IPS DF 4.7 (cell line): Measurements from ENCODE around the gene MAPK7.

ENCODE experiments used
- DNase-seq: peaks from one replicate; pipeline ENCODE4 v3.0.0-alpha.2; 2013; ENCODE audit warnings: low spot score; ENCODE audit errors: extremely low read depth

The MAPK7 gene

GRCh38 chr17:19415311-19415710, 37.0 kb downstream of the MAPK7 start:
- no peak for DNase-seq

GRCh38 chr17:19415806-19416775, 37.8 kb downstream of the MAPK7 start:
- DNase-seq: no peak

GRCh38 chr17:19417611-19418010, 39.3 kb downstream of the MAPK7 start:
- DNase-seq: no peak

- no peak for DNase-seq
These were observed 40.1 kb downstream of the MAPK7 start for GRCh38 chr17:19418251-19418992.

GRCh38 chr17:19421219-19421618, 42.9 kb downstream of the MAPK7 start:
- DNase-seq: no peak

GRCh38 chr17:19421926-19422325, 43.6 kb downstream of the MAPK7 start:
- DNase-seq: no peak

- DNase-seq: no peak
These were observed 46.9 kb downstream of the MAPK7 start for GRCh38 chr17:19424934-19425868.

DNA sequence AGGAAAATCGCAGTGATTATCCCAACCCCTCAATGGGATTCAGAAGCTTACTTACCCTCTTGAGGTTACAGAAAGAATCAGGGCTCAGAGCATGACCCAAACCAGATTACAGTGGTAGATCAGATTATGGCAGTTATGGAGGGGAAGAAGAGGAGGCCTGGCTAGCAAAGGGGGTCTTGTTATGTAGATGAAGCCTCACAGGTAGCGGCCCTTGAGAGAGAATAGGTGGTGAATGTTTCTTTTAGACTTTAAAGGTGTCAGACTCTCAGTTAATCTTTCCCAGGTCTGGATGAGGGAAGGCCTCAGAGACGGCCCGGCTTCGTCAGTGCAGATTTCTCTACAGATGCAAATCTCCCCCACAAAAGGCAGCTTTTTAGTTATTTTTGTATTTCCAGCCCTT, 48.3 kb downstream of the MAPK7 start:
- no peak for DNase-seq

DNA sequence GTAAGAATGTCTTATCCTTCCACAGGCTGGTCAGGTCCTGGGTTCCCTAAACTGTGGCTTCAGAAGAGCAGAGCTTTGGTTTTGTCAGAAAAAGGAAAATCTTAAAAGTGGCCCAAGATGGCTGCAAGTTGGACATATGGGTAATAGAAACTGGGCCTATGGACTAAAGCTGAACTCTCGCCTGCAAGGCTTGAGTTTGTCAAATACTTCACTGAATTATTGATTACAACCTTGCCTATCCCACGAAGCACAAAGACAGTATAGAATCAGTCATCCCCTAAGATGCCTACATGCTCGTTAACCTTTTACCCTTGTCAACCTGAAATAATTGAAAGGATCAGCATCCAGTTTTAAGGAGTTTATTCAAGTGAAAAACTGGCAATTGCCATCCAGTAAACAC, 53.4 kb downstream of the MAPK7 start:
- no peak for DNase-seq
